ENCODE measurements around the gene MLEC. TPM values are rescaled to one million over a fixed set of nuclear protein-coding genes. Genes with fewer than 3 reads are reported as not detected.

MLEC gene
- total RNA-seq, 4 donors from 2014 or later = 65.1 to 94.1 (median 85.8) TPM

- TF ChIP-seq, protein P1, sequence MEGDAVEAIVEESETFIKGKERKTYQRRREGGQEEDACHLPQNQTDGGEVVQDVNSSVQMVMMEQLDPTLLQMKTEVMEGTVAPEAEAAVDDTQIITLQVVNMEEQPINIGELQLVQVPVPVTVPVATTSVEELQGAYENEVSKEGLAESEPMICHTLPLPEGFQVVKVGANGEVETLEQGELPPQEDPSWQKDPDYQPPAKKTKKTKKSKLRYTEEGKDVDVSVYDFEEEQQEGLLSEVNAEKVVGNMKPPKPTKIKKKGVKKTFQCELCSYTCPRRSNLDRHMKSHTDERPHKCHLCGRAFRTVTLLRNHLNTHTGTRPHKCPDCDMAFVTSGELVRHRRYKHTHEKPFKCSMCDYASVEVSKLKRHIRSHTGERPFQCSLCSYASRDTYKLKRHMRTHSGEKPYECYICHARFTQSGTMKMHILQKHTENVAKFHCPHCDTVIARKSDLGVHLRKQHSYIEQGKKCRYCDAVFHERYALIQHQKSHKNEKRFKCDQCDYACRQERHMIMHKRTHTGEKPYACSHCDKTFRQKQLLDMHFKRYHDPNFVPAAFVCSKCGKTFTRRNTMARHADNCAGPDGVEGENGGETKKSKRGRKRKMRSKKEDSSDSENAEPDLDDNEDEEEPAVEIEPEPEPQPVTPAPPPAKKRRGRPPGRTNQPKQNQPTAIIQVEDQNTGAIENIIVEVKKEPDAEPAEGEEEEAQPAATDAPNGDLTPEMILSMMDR (IDR thresholded peaks at IDR 0.05; ENCODE audit: low read depth) = no peak
These were observed 21.7 kb downstream of the MLEC start for GRCh38 chr12:120708651-120709050.

DNA sequence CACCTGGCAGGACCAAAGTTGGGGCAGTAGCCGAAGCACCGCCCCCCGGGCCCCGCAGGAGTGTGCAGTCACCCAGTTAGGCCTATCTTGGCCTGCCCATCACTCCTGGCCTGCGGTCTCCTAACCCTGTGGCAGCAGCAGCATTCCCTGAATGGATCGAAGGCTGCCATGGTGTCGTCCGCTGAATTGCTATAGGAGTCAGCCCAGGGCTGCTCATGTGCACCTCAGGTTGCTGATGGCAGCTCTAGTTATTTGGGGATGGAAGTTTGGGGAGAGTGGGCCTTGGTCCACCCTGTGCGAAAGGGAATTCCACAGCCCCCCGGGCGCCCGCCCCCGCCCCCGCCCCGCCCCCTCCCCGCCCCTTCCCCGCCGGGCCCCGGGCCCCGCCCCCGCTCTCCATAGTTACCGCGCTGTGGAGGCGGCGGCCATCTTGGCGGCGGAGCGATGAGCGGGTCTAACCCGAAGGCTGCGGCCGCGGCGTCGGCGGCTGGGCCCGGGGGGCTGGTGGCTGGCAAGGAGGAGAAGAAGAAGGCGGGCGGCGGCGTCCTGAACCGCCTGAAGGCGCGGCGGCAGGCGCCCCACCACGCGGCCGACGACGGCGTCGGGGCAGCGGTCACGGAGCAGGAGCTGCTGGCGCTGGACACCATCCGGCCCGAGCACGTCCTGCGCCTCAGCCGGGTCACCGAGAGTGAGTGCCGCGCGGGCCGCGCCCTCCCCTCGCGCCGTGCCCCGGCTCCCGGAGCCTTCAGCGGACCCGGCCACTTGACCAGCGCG, 23.3 kb downstream of the MLEC start, which contains the start of gene UNC119B:
Gene UNC119B, plus strand, starts transcription at position 428 of the 774 bp plus-strand sequence. Its CDS starts 17 bp downstream, at position 445.
- TF ChIP-seq, protein P1 (IDR thresholded peaks at IDR 0.05; ENCODE audit: low read depth) = no peak

DNA sequence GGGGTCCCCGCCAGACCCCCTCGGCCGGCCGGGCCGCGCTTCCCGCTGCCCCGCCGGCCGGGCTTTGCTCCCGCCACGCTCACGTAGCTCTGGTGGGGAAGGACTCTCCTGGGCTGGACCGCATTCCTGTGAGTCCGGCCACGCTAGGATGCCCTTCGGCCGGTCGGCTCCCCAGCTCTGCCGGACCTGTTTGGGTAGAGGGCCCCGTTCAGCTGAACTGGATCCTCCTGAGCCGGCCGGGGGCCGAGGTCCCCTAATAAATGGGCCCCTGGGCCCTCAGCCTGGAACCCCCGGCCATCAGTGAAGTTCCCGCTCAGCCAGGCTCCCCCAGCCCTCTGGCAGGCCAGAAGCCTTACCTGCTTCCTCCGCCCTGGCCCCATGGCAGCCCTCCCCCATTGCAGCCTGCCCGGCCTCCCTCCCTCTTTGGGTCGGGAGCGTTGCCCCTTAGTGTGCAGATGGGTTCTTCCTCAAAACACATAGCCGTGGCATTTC, 23.9 kb downstream of the MLEC start:
- TF ChIP-seq, protein P1 (IDR thresholded peaks at IDR 0.05; ENCODE audit: low read depth) = no peak

- TF ChIP-seq, protein P1 (IDR thresholded peaks at IDR 0.05; ENCODE audit: low read depth) = no peak
These were observed 24.5 kb downstream of the MLEC start for GRCh38 chr12:120711411-120711810.

GRCh38 chr12:120712610-120713009, 25.7 kb downstream of the MLEC start:
- TF ChIP-seq, protein P1 (IDR thresholded peaks at IDR 0.05; ENCODE audit: low read depth) = no peak

GRCh38 chr12:120713861-120714482, 27.0 kb downstream of the MLEC start:
- TF ChIP-seq, protein P1 (IDR thresholded peaks at IDR 0.05; ENCODE audit: low read depth) = no peak

DNA sequence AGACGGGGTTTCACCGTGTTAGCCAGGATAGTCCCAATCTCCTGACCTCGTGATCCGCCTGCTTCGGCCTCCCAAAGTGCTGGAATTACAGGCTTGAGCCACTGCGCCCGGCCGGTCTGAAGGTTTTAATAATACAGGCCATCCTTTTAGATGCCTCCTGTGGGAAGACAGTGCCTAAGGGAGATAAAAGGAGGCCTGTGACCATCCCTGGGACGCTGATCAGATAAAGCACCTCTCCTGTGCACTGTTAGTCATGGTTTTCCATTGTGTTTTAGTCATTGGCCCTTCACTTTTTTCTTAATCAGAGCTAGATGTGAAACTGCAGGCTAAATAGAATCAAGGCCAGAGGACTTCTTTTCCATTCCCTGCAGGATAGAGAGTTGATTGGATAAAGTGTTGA, 31.1 kb downstream of the MLEC start:
- TF ChIP-seq, protein P1 (IDR thresholded peaks at IDR 0.05; ENCODE audit: low read depth) = no peak

All from subcutaneous adipose tissue (tissue), 4 donors.